K562 (cell line): ENCODE measurements around the gene ZNRF1. TPM values are rescaled to one million over a fixed set of nuclear protein-coding genes. Genes with fewer than 3 reads are reported as not detected.
A peak's percentile ranks its signal among the peaks of the same experiment; 100 is the strongest.

Experiments used
- ARID3B ChIP-seq: fragments of 250-450 bp; sonication (Bioruptor Pico); IDR thresholded peaks from 2 replicates; pipeline ENCODE4 v1.4.0; 2020; ENCODE audit warnings: borderline replicate concordance
- BRD4 ChIP-seq: fragments of 200-600 bp; sonication (generic); IDR thresholded peaks from 2 replicates; pipeline ENCODE4 v1.6.1; 2017; ENCODE audit warnings: inconsistent platforms
- CCNT2 ChIP-seq: IDR thresholded peaks from 2 replicates; pipeline ENCODE4 v1.6.1; 2011; ENCODE audit warnings: borderline replicate concordance, low read depth, mild to moderate bottlenecking, moderate library complexity, mixed read lengths, low read length; ENCODE audit not compliant: insufficient read length; ENCODE audit errors: extremely low read depth
- DPF2 ChIP-seq: fragments of 450-650 bp; IDR thresholded peaks from 2 replicates; pipeline ENCODE4 v1.6.1; 2016
- ESRRB ChIP-seq: fragments of 250-450 bp; sonication (Bioruptor Pico); IDR thresholded peaks from 2 replicates; pipeline ENCODE4 v1.5.0; 2020; ENCODE audit warnings: mild to moderate bottlenecking, moderate library complexity, borderline replicate concordance
- FOXK1 ChIP-seq: sonication (generic); formaldehyde crosslinking; IDR thresholded peaks from 2 replicates; pipeline ENCODE4 v1.8.0; 2022; ENCODE audit warnings: missing genetic modification reagents, mild to moderate bottlenecking, borderline replicate concordance
- KHSRP ChIP-seq: fragments of 450-650 bp; IDR thresholded peaks from 2 replicates; pipeline ENCODE4 v1.6.1; 2017
- LCOR ChIP-seq: sonication (generic); formaldehyde crosslinking; IDR thresholded peaks from 2 replicates; pipeline ENCODE4 v1.8.0; 2022; ENCODE audit warnings: mild to moderate bottlenecking, missing genetic modification reagents
- MAZ ChIP-seq, 2 experiments: fragments of 450-650 bp in 1 of 2; sonication (generic) in 1 of 2; formaldehyde crosslinking; IDR thresholded peaks in 1 of 2; conservative IDR thresholded peaks in 1 of 2; 2 replicates each; pipeline versions ENCODE4 v1.4.0 to v1.5.0; 2020; ENCODE audit warnings: mild to moderate bottlenecking in 1 of 2, missing genetic modification reagents in 1 of 2
- MCM3 ChIP-seq: fragments of 450-650 bp; IDR thresholded peaks from 2 replicates; pipeline ENCODE4 v1.6.1; 2016
- NBN ChIP-seq: fragments of 450-650 bp; IDR thresholded peaks from 2 replicates; pipeline ENCODE4 v1.6.1; 2016; ENCODE audit warnings: low read depth, mild to moderate bottlenecking
- NCOR1 ChIP-seq: fragments of 450-650 bp; IDR thresholded peaks from 2 replicates; pipeline ENCODE4 v1.6.1; 2016; ENCODE audit warnings: mild to moderate bottlenecking, moderate library complexity
- SMAD4 ChIP-seq: fragments of 250-450 bp; sonication (Bioruptor Pico); conservative IDR thresholded peaks from 2 replicates; pipeline ENCODE4 v1.8.0; 2021; ENCODE audit warnings: inconsistent platforms, mild to moderate bottlenecking, moderate library complexity
- ZBTB33 ChIP-seq: sonication (generic); formaldehyde crosslinking; IDR thresholded peaks from 2 replicates; pipeline ENCODE4 v1.8.1; 2023; ENCODE audit warnings: mild to moderate bottlenecking, missing genetic modification reagents
- polyA plus RNA-seq, 8 experiments: library from polyadenylated mRNA; depleted of rRNA in 4 of 8; stranded (reverse) in 5 of 8; unstranded in 3 of 8; fragments of >200 nt; fragmentation: Nextera tagmentation in 2 of 8; fragmentation: Illumina TruSeq in 1 of 8; extraction: Ambion mirVana in 2 of 8; extraction: Trizol in 1 of 8; gene quantifications; 2 replicates each; pipeline versions ENCODE4 v1.2.1 to v1.2.3, GENCODE V29; 2011 to 2014; ENCODE audit warnings: inconsistent platforms in 1 of 8, missing spikeins in 1 of 8
- total RNA-seq, 7 experiments: library from RNA; depleted of rRNA in 6 of 7; stranded (reverse); fragments of >200 nt in 6 of 7; fragmentation: Illumina TruSeq in 2 of 7; extraction: Trizol in 2 of 7; gene quantifications; 2 replicates each; pipeline versions ENCODE4 v1.2.1 to v1.2.3, GENCODE V29; 2011 to 2021; ENCODE audit warnings: low replicate concordance in 1 of 7
- TF ChIP-seq, protein P1 (sequence below), 2 experiments: fragments of 450-650 bp; conservative IDR thresholded peaks; 2 replicates each; pipeline ENCODE4 v1.6.1; 2017; ENCODE audit warnings: mild to moderate bottlenecking in 2 of 2, moderate library complexity in 2 of 2
- TF ChIP-seq, protein P2 (sequence below), 2 experiments: fragments of 450-650 bp; IDR thresholded peaks; 2 replicates each; pipeline ENCODE4 v1.6.1; 2018; ENCODE audit warnings: mild to moderate bottlenecking in 2 of 2, low read depth in 1 of 2; ENCODE audit not compliant: partially characterized antibody in 2 of 2

The ZNRF1 gene
- total and polyA plus RNA-seq, 9 of the 15 experiments (the other 6 are each of a cell fraction or from before 2014, with no cell fraction given) = 9.5 to 37.7 (median 20.0) TPM

DNA sequence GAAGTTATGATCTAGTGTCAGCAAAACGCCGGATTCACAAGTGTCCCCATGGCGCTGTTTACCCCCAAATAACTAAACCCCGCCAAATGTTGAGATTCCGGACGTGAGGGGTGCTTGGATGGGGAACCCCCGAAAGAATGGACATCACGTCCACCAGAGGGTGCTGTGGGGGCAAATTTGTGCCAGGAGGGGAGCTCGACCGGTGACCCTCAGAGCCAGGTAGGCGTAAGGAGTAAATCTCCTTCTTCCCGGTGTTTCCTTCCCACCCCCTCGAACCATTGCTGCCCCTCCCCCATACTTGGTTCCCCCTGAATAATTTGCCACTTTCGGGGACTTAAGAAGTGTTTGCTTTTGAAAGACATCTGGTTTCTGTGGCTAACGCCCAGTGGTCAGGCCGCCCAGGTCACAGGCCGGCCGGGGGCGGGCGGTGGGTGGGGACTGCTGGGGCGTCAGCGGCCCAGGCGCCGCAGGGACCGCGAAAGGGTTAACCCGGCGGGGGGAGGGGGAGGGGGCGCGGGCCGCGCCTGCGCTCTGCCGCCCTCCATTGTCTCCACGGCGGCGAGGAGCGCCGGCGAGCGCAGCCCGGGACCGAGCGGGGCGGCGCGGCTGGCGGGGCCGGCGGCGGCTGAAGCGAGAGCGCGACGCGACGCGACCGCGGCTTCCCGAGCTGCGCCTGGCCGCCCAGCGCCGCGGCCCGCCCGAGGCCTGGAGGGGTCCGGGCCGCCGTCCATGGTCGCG, at the start of gene ZNRF1 (continued):
- TF ChIP-seq, protein P1, sequence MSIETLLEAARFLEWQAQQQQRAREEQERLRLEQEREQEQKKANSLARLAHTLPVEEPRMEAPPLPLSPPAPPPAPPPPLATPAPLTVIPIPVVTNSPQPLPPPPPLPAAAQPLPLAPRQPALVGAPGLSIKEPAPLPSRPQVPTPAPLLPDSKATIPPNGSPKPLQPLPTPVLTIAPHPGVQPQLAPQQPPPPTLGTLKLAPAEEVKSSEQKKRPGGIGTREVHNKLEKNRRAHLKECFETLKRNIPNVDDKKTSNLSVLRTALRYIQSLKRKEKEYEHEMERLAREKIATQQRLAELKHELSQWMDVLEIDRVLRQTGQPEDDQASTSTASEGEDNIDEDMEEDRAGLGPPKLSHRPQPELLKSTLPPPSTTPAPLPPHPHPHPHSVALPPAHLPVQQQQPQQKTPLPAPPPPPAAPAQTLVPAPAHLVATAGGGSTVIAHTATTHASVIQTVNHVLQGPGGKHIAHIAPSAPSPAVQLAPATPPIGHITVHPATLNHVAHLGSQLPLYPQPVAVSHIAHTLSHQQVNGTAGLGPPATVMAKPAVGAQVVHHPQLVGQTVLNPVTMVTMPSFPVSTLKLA (conservative IDR thresholded peaks at IDR 0.05) = peak; percentile 59 to 63; a peak in 3 of 4 replicates
- TF ChIP-seq ARID3B (no peak), ESRRB (no peak), KHSRP (no peak), ZBTB33 (CRISPR knock-in tag) (0 out of 2 replicates have a peak, but pooled peaks have one; percentile 24), MCM3 (no peak), NBN (peak; percentile 40; the same call in 1 of the 2 replicates), MAZ (CRISPR knock-in tag; conservative IDR thresholded peaks at IDR 0.05 in 1 of 2, IDR thresholded peaks at IDR 0.05 in 1 of 2) (peak; percentile 62 to 63; a peak in 3 of 4 replicates), SMAD4 (CRISPR knock-in tag) (no peak), FOXK1 (CRISPR knock-in tag) (no peak), DPF2 (peak; percentile 54; the same call in 1 of the 2 replicates), LCOR (CRISPR knock-in tag) (peak; percentile 67; the same call in 1 of the 2 replicates), NCOR1 (peak; percentile 29; the same call in 1 of the 2 replicates), CCNT2 (peak; percentile 32), BRD4 (no peak)
- TF ChIP-seq, protein P2, sequence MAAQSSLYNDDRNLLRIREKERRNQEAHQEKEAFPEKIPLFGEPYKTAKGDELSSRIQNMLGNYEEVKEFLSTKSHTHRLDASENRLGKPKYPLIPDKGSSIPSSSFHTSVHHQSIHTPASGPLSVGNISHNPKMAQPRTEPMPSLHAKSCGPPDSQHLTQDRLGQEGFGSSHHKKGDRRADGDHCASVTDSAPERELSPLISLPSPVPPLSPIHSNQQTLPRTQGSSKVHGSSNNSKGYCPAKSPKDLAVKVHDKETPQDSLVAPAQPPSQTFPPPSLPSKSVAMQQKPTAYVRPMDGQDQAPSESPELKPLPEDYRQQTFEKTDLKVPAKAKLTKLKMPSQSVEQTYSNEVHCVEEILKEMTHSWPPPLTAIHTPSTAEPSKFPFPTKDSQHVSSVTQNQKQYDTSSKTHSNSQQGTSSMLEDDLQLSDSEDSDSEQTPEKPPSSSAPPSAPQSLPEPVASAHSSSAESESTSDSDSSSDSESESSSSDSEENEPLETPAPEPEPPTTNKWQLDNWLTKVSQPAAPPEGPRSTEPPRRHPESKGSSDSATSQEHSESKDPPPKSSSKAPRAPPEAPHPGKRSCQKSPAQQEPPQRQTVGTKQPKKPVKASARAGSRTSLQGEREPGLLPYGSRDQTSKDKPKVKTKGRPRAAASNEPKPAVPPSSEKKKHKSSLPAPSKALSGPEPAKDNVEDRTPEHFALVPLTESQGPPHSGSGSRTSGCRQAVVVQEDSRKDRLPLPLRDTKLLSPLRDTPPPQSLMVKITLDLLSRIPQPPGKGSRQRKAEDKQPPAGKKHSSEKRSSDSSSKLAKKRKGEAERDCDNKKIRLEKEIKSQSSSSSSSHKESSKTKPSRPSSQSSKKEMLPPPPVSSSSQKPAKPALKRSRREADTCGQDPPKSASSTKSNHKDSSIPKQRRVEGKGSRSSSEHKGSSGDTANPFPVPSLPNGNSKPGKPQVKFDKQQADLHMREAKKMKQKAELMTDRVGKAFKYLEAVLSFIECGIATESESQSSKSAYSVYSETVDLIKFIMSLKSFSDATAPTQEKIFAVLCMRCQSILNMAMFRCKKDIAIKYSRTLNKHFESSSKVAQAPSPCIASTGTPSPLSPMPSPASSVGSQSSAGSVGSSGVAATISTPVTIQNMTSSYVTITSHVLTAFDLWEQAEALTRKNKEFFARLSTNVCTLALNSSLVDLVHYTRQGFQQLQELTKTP (IDR thresholded peaks at IDR 0.05; ENCODE audit: low read depth in 1 of 2, partially characterized antibody in 2 of 2) = peak in 1 of 2 experiments; percentile 80
